ENCODE data around the gene TPCN2. TPM values are rescaled to one million over a fixed set of nuclear protein-coding genes. Genes with fewer than 3 reads are reported as not detected.

The TPCN2 gene
- total RNA-seq, 6 experiments from 2014 or later = 10.7 to 27.2 (median 15.6) TPM

- Histone ChIP-seq H3K27me3 (no peaks in the 10 kb centered on the region), H3K4me3 (no peak overlapping the region), H3K4me1 (no peaks in the 10 kb centered on the region), H3K9me3 (no peaks in the 10 kb centered on the region), H3K36me3 (peaks cover 0 to 47% (median 0%) of the 10 kb centered on the region in 4 donors), H3K27ac (no peak overlapping the region)
- intact Hi-C loops (cut with DNase I) = no loop called here
- ATAC-seq (no peak), DNase-seq (no peak)
- TF ChIP-seq CTCF (IDR thresholded peaks at IDR 0.05) (no peak), POLR2A (IDR thresholded peaks at IDR 0.05) (no peak)
- WGBS (ENCODE audit: insufficient coverage, low coverage, low lambda C conversion rate, missing lambda C conversion rate) = 69% methylated on average over 7 of the region's 27 CpGs
Measured at GRCh38 chr11:69085490-69086095, 36.9 kb downstream of the TPCN2 start.

- peaks cover 0 to 41% (median 0%) of the 10 kb centered on the region in 4 donors for H3K36me3 ChIP-seq
- H3K4me3 ChIP-seq = no peak overlapping the region
- H3K4me1 ChIP-seq = no peaks in the 10 kb centered on the region
- DNase-seq (no peak), ATAC-seq (peak in 1 of 4 donors; percentile 3)
- TF ChIP-seq POLR2A (IDR thresholded peaks at IDR 0.05) (no peak), CTCF (IDR thresholded peaks at IDR 0.05) (no peak)
- H3K27ac ChIP-seq = no peak overlapping the region
- WGBS (ENCODE audit: insufficient coverage, low coverage, low lambda C conversion rate, missing lambda C conversion rate) = 68% methylated on average over 3 of the region's 28 CpGs
- H3K27me3 ChIP-seq = no peaks in the 10 kb centered on the region
- H3K9me3 ChIP-seq = no peaks in the 10 kb centered on the region
- intact Hi-C loops (cut with DNase I) = no loop called here
Measured at GRCh38 chr11:69086152-69087132, 37.7 kb downstream of the TPCN2 start.

DNA sequence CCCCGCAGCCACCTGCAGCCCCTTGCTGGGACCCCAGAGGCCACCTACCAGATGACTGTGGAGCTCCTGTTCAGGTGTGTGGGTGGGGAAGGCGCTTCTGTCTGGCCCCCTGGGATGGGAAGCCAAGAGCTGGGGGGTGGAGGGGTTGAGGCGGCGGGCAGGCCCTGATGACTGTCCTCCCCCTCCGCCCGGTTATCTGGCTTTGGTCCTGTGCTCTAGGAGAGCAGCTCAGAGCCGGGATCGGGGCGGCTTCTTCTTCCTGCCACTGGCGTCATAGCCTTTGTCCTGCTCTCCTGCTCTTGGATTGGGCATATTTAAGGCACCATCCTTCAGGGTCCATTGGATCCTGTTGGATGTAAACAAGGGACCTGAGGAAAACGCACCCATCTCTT, 38.4 kb downstream of the TPCN2 start:
- no peak for ATAC-seq
- no peaks in the 10 kb centered on the region for H3K4me1 ChIP-seq
- 82% methylated on average over 5 of the region's 11 CpGs for WGBS (ENCODE audit: insufficient coverage, low coverage, low lambda C conversion rate, missing lambda C conversion rate)
- H3K36me3 ChIP-seq = peaks cover 0 to 35% (median 0%) of the 10 kb centered on the region in 4 donors
- TF ChIP-seq POLR2A (IDR thresholded peaks at IDR 0.05) = no peak
- TF ChIP-seq CTCF (IDR thresholded peaks at IDR 0.05) = no peak
- intact Hi-C loops (cut with DNase I) = no loop called here
- H3K4me3 ChIP-seq = no peak overlapping the region
- no peak overlapping the region for H3K27ac ChIP-seq
- H3K27me3 ChIP-seq = no peaks in the 10 kb centered on the region
- no peaks in the 10 kb centered on the region for H3K9me3 ChIP-seq
- DNase-seq = no peak

DNA sequence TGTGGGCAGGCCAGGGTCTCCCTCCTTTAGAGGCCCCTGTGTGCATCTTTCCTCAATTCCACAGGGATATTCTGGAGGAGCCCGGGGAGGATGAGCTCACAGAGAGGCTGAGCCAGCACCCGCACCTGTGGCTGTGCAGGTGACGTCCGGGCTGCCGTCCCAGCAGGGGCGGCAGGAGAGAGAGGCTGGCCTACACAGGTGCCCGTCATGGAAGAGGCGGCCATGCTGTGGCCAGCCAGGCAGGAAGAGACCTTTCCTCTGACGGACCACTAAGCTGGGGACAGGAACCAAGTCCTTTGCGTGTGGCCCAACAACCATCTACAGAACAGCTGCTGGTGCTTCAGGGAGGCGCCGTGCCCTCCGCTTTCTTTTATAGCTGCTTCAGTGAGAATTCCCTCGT, 39.1 kb downstream of the TPCN2 start:
- Histone ChIP-seq H3K9me3 (no peaks in the 10 kb centered on the region), H3K36me3 (peaks cover 0 to 33% (median 0%) of the 10 kb centered on the region in 4 donors), H3K4me1 (no peaks in the 10 kb centered on the region), H3K27ac (no peak overlapping the region), H3K27me3 (no peaks in the 10 kb centered on the region), H3K4me3 (no peak overlapping the region)
- ATAC-seq (no peak), DNase-seq (no peak)
- WGBS (ENCODE audit: insufficient coverage, low coverage, low lambda C conversion rate, missing lambda C conversion rate) = 100% methylated on average over 1 of the region's 14 CpGs
- intact Hi-C loops (cut with DNase I) = no loop called here
- TF ChIP-seq CTCF (IDR thresholded peaks at IDR 0.05) = no peak
- no peak for TF ChIP-seq POLR2A (IDR thresholded peaks at IDR 0.05)
